Loucy (cell line): ENCODE data around the gene TRIP4.

ENCODE experiments used
- H2AFZ ChIP-seq: fragments of 200-600 bp; sonication (generic); 2 replicates; pipeline ENCODE4 v1.6.0; 2016; ENCODE audit warnings: antibody characterized with exemption, mild to moderate bottlenecking, low read length, moderate library complexity
- H3F3A ChIP-seq: fragments of 200-600 bp; 2 replicates; pipeline ENCODE4 v1.6.0; 2016; ENCODE audit warnings: antibody characterized with exemption, low read depth, mild to moderate bottlenecking
- H3K27me3 ChIP-seq: fragments of 200-600 bp; sonication (generic); 2 replicates; pipeline ENCODE4 v1.6.1; 2014; ENCODE audit warnings: low read length, mild to moderate bottlenecking; ENCODE audit not compliant: insufficient read depth, poor library complexity, severe bottlenecking
- H3K36me3 ChIP-seq: fragments of 200-600 bp; sonication (generic); 2 replicates; pipeline ENCODE4 v1.6.1; 2016; ENCODE audit warnings: low read length; ENCODE audit not compliant: insufficient read depth
- H3K4me1 ChIP-seq: fragments of 200-600 bp; sonication (generic); 2 replicates; pipeline ENCODE4 v1.5.1; 2014; ENCODE audit warnings: low read length, mild to moderate bottlenecking; ENCODE audit not compliant: insufficient read depth, poor library complexity, severe bottlenecking
- H3K4me2 ChIP-seq: fragments of 200-600 bp; sonication (generic); 2 replicates; pipeline ENCODE4 v1.6.0; 2014; ENCODE audit warnings: antibody characterized with exemption, low read length, low read depth, mild to moderate bottlenecking; ENCODE audit not compliant: poor library complexity, severe bottlenecking
- H3K4me3 ChIP-seq: fragments of 200-600 bp; sonication (generic); 2 replicates; pipeline ENCODE4 v1.5.1; 2014; ENCODE audit warnings: low read length, mild to moderate bottlenecking, mixed read lengths; ENCODE audit not compliant: poor library complexity, severe bottlenecking
- H3K79me2 ChIP-seq: fragments of 200-600 bp; sonication (generic); 2 replicates; pipeline ENCODE4 v1.6.1; 2014; ENCODE audit warnings: low read length; ENCODE audit not compliant: insufficient read depth
- H3K9ac ChIP-seq: fragments of 200-600 bp; sonication (generic); 2 replicates; pipeline ENCODE4 v1.6.0; 2014; ENCODE audit warnings: mild to moderate bottlenecking, low read depth, low read length, moderate library complexity; ENCODE audit not compliant: poor library complexity, severe bottlenecking
- H3K9me2 ChIP-seq: fragments of 200-600 bp; sonication (generic); replicated peaks from 2 replicates; pipeline ENCODE4 v1.6.1; 2016; ENCODE audit warnings: low read depth, low read length, mixed read lengths
- H3K9me3 ChIP-seq: fragments of 200-600 bp; sonication (generic); 2 replicates; pipeline ENCODE4 v1.6.1; 2014; ENCODE audit warnings: mild to moderate bottlenecking, antibody characterized with exemption, low read length, low read depth; ENCODE audit not compliant: insufficient read depth
- H4K20me1 ChIP-seq: fragments of 200-600 bp; sonication (generic); 2 replicates; pipeline ENCODE4 v1.6.0; 2014; ENCODE audit warnings: antibody characterized with exemption, low read length, mild to moderate bottlenecking; ENCODE audit not compliant: insufficient read depth, poor library complexity, severe bottlenecking
- CTCF ChIP-seq: fragments of 200-600 bp; sonication (generic); conservative IDR thresholded peaks from 2 replicates; pipeline ENCODE4 v1.5.1; 2014; ENCODE audit warnings: mild to moderate bottlenecking, antibody characterized with exemption, low read length
- EZH2phosphoT487 ChIP-seq: fragments of 200-600 bp; IDR thresholded peaks from 2 replicates; pipeline ENCODE4 v1.6.1; 2018; ENCODE audit warnings: antibody characterized with exemption, mild to moderate bottlenecking, moderate library complexity, borderline replicate concordance

The TRIP4 gene

GRCh38 chr15:64501396-64501715, 113.7 kb downstream of the TRIP4 start:
- H3K27me3 ChIP-seq = no peaks in the 10 kb centered on the region
- no peaks in the 10 kb centered on the region for H3K9me3 ChIP-seq
- no peak overlapping the region for H3K9ac ChIP-seq
- peaks cover 21% of the 10 kb centered on the region for H4K20me1 ChIP-seq
- peaks cover 35% of the 10 kb centered on the region for H3K4me1 ChIP-seq
- no peaks in the 10 kb centered on the region for H3F3A ChIP-seq
- TF ChIP-seq CTCF (no peak), EZH2phosphoT487 (no peak)
- no peak overlapping the region for H2AFZ ChIP-seq
- H3K9me2 ChIP-seq = no peaks in the 10 kb centered on the region
- peaks cover 40% of the 10 kb centered on the region; the same call in 1 of the 2 replicates for H3K36me3 ChIP-seq
- H3K4me3 ChIP-seq = no peak overlapping the region
- peaks cover 87% of the 10 kb centered on the region for H3K79me2 ChIP-seq
- no peak overlapping the region for H3K4me2 ChIP-seq

GRCh38 chr15:64502151-64502550, 114.5 kb downstream of the TRIP4 start:
- no peak overlapping the region for H2AFZ ChIP-seq
- peak overlapping the region; percentile 39 for H3K9ac ChIP-seq
- H3K9me2 ChIP-seq = no peaks in the 10 kb centered on the region
- H3K79me2 ChIP-seq = peaks cover 86% of the 10 kb centered on the region
- H4K20me1 ChIP-seq = peaks cover 27% of the 10 kb centered on the region
- H3K36me3 ChIP-seq = peaks cover 40% of the 10 kb centered on the region; the same call in 1 of the 2 replicates
- no peaks in the 10 kb centered on the region for H3K9me3 ChIP-seq
- peak overlapping the region; percentile 72 for H3K4me2 ChIP-seq
- no peak for TF ChIP-seq CTCF
- no peak for TF ChIP-seq EZH2phosphoT487
- H3K4me1 ChIP-seq = peaks cover 40% of the 10 kb centered on the region
- no peaks in the 10 kb centered on the region for H3K27me3 ChIP-seq
- H3F3A ChIP-seq = 0 out of 2 replicates have a peak, but pooled peaks cover 2% of the 10 kb centered on the region
- H3K4me3 ChIP-seq = no peak overlapping the region

GRCh38 chr15:64502551-64502950, 114.9 kb downstream of the TRIP4 start:
- Histone ChIP-seq H3K9ac (peak overlapping the region; percentile 39), H3K27me3 (no peaks in the 10 kb centered on the region), H2AFZ (no peak overlapping the region), H3K9me2 (no peaks in the 10 kb centered on the region), H3K9me3 (no peaks in the 10 kb centered on the region), H3K4me1 (peaks cover 44% of the 10 kb centered on the region), H3K36me3 (peaks cover 40% of the 10 kb centered on the region; the same call in 1 of the 2 replicates), H3K79me2 (peaks cover 87% of the 10 kb centered on the region), H3K4me2 (peak overlapping the region; percentile 72), H3K4me3 (peak overlapping the region; percentile 6), H4K20me1 (peaks cover 30% of the 10 kb centered on the region), H3F3A (0 out of 2 replicates have a peak, but pooled peaks cover 2% of the 10 kb centered on the region)
- TF ChIP-seq EZH2phosphoT487 (no peak), CTCF (no peak)
